ENCODE measurements around the gene SEC23B. TPM values are rescaled to one million over a fixed set of nuclear protein-coding genes. Genes with fewer than 3 reads are reported as not detected.
"Not testable (repeated sequence)": the region's sequence is repeated elsewhere in the genome, so short reads cannot be mapped to it uniquely, and the experiment has no call there.

Gene SEC23B
- total RNA-seq, 1 donor from 2014 or later = 30.2 TPM

DNA sequence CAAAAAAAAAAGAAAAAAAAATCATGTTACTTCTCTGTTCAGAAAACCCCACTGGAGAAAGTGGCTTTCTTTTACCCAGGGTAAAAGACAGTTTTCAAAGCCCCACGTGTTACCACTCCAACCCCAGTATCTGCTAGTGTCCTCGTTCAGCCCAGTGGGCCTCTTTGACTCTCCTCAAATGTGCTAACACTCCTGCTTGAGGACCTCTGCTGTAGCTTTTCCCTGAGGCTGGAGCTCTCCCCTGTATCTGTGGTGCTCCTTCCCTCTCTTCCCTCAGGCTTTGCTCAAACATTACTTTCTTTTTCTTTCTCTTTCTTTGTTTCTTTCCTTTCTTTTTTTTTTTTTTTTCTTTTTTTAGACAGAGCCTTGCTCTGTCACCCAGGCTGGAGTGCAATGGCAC is 15.3 kb downstream of the SEC23B start:
- ATAC-seq (no peak), DNase-seq (ENCODE audit: low spot score) (no peak)

- DNase-seq (ENCODE audit: low spot score) (no peak), ATAC-seq (no peak)
Observed at GRCh38 chr20:18524646-18525045, 16.9 kb downstream of the SEC23B start.

DNA sequence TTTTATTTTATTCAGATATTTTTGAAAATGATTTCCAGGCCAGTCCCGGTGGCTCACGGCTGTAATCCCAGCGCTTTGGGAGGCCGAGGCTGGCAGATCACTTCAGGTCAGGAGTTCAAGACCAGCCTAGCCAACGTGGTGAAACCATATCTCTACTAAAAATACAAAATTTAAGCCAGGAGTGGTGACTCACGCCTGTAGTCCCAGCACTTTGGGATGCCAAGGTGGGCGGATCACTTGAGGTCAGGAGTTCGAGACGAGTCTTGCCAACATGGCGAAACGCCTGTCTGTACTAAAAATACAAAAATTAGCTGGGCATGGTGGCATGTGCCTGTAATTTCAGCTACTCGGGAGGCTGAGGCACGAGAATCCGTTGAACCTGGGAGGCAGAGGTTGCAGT is 19.0 kb downstream of the SEC23B start:
- DNase-seq (ENCODE audit: low spot score) = not testable (repeated sequence)

DNA sequence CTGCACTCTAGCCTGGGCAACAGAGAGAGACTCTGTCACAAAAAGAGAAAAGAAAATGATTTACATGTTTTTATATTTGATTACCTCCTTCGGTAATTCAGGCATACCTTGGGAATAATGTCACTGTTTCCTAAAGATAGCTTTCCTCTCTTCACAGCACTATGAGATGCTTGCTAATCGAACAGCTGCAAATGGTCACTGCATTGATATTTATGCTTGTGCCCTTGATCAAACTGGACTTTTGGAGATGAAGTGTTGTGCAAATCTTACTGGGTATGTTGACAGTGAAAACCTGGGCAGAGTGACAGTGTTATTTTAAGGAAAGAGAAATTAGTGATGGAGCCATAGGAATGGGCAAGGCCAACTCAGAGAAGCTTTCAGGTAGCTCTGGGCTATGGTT is 19.6 kb downstream of the SEC23B start:
- no peak for DNase-seq (ENCODE audit: low spot score)
- ATAC-seq = no peak

More for the DNA sequence above, 19.0 kb downstream of the SEC23B start:
- not testable (repeated sequence) for ATAC-seq

- ATAC-seq = no peak
- no peak for DNase-seq (ENCODE audit: low spot score)
Observed at GRCh38 chr20:18527836-18528235, 20.1 kb downstream of the SEC23B start.

GRCh38 chr20:18529041-18529440 is 21.3 kb downstream of the SEC23B start:
- DNase-seq (ENCODE audit: low spot score) (no peak), ATAC-seq (no peak)

DNA sequence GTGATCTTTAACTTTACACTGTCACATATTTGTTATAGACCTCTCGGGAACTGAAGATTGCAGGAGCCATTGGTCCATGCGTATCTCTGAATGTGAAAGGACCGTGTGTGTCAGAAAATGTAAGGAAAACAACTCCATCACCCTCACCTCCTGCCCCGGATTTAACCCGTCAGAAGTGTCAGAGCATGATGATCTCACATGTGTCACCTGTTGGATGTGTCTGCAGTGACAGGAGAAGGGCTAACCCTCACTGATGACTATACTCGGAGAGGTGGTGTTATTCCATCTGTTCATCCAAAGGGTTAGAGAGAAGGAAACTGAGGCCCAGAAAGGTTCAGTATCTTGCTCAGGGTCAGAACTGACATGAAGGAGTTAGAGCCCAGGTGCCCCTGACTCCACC is 24.9 kb downstream of the SEC23B start:
- no peak for DNase-seq (ENCODE audit: low spot score)
- no peak for ATAC-seq

DNA sequence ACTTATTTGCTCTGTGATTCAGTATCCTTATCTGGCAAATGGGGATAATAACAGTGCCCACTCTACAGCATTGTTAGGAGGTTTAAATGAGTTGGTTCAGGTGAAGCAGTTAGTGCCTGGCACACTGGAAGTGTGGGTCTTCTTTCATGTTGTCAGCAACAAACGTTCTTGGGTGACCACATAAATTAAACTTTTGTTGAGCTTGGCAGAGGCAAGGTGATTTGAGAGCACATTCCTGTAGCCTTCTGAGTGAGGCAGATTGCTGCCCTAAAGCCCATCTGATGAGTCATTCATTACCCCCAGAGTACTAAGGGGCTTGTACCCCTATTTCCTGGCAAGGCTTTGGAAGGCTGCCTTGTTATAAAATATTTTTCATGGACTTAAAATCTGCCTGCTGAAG is 25.8 kb downstream of the SEC23B start:
- no peak for DNase-seq (ENCODE audit: low spot score)
- no peak for ATAC-seq

DNA sequence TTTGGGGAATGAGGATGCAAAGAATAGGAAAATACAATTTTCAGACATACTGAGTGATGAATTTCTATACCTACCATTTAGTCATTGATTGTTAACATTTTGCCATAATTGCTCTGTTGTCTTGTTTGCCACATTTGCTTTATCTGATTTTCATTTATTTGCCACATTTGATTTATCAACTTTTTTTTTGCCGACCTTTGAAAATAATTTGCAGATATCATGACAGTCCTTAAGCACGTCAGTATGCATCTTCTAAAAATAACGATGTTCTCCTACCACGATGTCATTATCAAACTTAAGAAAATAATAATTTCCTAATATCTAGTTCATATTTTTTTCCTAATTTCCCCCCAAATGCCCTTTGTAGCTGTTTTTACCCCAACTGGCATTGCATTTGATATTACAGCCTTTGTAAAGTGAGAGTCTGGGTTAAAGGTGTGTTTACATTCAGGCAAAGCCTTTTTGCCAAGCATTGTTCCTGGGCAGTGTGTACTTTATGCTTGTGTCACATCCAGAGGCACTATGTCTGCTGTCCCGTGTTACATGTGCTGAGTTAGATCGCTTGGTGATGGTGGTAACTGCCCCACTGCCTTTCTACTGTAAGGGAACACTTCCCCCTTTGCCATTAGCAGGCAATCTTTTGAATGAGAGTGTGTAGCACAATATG is 26.4 kb downstream of the SEC23B start:
- DNase-seq (ENCODE audit: low spot score) (peak; percentile 61), ATAC-seq (peak; percentile 98)

- DNase-seq (ENCODE audit: low spot score) = no peak
- no peak for ATAC-seq
Observed at GRCh38 chr20:18537651-18538050, 29.9 kb downstream of the SEC23B start.

GRCh38 chr20:18541741-18542140 is 34.0 kb downstream of the SEC23B start:
- DNase-seq (ENCODE audit: low spot score) = no peak
- no peak for ATAC-seq

DNA sequence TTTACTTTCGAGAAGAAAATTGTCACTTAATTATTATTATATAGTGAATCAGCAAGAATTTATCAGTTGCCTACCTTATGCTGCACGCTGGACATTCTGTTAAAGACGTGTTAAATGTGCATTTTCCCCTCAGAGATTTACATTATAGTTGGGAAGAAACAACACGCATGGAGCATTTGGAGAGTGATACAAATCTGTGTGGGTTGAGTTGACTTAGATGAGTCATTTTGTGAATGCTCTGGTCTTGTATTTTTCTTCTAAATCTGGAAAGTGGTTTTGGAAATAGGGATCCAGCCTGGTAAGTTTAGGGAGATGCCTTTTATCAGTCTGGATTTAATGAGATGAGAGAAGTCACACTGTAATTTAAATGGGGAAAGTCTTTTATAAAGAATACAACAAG is 35.5 kb downstream of the SEC23B start:
- ATAC-seq = no peak
- DNase-seq (ENCODE audit: low spot score) = no peak

DNA sequence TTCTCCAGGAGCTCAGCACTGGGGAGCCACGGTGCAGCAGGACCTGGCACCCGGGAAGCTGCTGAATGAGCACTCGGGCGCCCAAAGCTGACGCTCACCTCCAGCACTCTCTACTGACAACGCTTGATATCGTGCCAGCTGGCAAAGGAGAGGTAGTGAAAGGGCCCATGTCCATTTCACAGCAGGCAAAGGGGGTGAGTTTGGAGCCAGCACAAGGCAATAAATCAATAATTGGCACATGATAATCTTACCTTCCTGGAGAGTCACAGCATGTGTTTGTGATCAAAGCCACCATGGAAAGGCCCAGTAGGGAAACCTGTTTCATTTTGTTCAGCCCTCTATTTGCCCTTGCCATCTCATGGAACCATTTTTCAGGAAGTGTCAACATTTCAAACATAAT is 36.2 kb downstream of the SEC23B start:
- ATAC-seq (peak; percentile 96), DNase-seq (ENCODE audit: low spot score) (peak; percentile 96)

- ATAC-seq = no peak
- no peak for DNase-seq (ENCODE audit: low spot score)
Observed at GRCh38 chr20:18545566-18545965, 37.8 kb downstream of the SEC23B start.

- ATAC-seq = no peak
Observed at GRCh38 chr20:18548465-18548864, 40.7 kb downstream of the SEC23B start.

DNA sequence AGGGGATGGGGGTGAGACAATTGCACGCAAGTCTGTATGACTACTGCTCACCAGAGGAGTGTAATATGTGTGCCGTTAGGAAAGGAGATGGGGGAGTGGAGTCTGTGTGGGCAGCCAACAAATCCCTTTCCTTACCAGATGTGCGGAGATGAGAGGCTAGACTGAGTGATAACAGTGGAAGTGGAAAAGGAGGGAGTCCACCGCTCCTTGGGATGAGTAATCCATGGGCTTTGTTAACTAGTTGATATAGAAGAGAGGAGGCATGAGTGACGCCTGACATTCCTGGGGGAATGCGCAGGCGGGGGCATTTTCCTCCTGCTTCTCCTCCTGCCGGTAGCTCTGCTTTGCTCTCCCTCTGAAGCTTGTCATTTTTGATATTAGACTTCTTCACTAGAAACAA is 46.0 kb downstream of the SEC23B start:
- DNase-seq (ENCODE audit: low spot score) = no peak
- no peak for ATAC-seq

More at GRCh38 chr20:18548465-18548864, 40.7 kb downstream of the SEC23B start:
- no peak for DNase-seq (ENCODE audit: low spot score)

GRCh38 chr20:18566892-18567738 is 59.4 kb downstream of the SEC23B start, which contains the start of gene SMIM26:
Gene SMIM26 (plus strand): TSS chr20:18567432. CDS start chr20:18567479, 47 bp downstream.
- DNase-seq (ENCODE audit: low spot score) (peak; percentile 96), ATAC-seq (peak; percentile 99)

DNA sequence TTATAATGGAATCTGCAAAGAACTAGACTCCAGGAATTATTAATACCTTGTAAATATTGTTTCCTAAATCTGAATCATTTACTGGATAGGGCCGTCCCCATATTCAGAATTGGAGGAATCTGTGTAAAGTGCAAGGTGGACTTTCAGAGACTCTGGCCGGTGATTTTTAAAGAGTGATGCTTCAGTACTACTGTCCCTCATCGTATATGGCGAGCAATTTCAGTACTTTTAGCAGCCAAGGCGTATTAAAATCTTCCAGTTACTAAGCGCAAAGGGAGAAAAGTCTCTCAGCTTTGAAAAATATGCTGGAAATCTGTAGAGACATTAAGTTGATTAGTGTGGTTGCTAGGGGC is 60.0 kb downstream of the SEC23B start:
- no peak for DNase-seq (ENCODE audit: low spot score)
- ATAC-seq = peak; percentile 41

- DNase-seq (ENCODE audit: low spot score) = no peak
Observed at GRCh38 chr20:18571009-18571408, 63.3 kb downstream of the SEC23B start.

GRCh38 chr20:18571578-18571977 is 63.8 kb downstream of the SEC23B start:
- DNase-seq (ENCODE audit: low spot score) (no peak), ATAC-seq (no peak)

More at GRCh38 chr20:18571009-18571408, 63.3 kb downstream of the SEC23B start:
- ATAC-seq = no peak

DNA sequence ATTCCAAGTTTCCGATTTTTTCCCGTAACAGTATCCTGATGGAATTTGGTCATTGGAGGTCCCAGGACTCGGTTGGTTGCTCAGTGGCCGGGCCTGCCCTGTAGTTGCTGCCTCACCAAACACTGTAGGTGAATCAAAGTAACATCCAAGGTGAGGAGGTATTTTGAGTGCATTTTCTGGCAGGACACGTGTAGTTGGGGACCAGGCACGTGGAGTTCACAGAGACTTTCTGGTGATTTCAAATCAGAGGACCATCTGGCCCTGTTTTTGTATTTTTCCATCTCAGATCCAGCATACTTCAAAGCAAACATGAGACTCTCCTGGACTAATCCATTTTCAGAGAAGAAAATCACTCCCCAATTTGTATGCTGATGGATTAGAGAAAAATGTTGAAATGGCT is 70.2 kb downstream of the SEC23B start:
- ATAC-seq = no peak
- no peak for DNase-seq (ENCODE audit: low spot score)

GRCh38 chr20:18578581-18578980 is 70.8 kb downstream of the SEC23B start:
- ATAC-seq = no peak

More at GRCh38 chr20:18578581-18578980, 70.8 kb downstream of the SEC23B start:
- no peak for DNase-seq (ENCODE audit: low spot score)

All from left lobe of liver (tissue), 2 donors.